Glomerular endothelial cell (primary cell): ENCODE measurements around the gene ZNF608. TPM values are rescaled to one million over a fixed set of nuclear protein-coding genes. Genes with fewer than 3 reads are reported as not detected.

ENCODE experiments used
- DNase-seq: peaks from one replicate; pipeline ENCODE4 v3.0.0-alpha.2; 2011; ENCODE audit warnings: low read depth, low spot score; ENCODE audit errors: extremely low read depth
- total RNA-seq: library from RNA; depleted of rRNA; stranded (reverse); fragments of >200 nt; gene quantifications from 2 replicates; pipeline ENCODE4 v1.2.3, GENCODE V29; 2015

The ZNF608 gene
- total RNA-seq, 1 donor from 2014 or later: 30.9 TPM

DNA sequence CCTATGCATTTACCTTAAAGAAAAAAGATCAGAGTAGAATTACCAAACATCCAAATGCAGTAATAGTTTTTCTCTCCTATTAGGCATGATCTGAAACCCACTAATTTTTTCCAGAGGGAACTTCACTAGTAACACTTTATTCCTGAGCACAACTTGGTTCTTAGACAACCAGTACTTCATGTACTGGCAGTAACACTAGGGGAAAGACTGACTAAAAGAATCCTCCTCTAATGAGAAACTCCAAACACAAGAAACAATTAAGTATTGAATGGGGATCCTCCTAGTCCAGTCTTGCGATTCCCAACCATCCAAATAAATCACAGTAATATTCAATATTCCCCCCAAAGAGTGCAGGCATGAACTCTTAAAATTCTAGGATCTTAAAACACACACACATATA, 48.9 kb downstream of the ZNF608 start:
- no peak for DNase-seq

DNA sequence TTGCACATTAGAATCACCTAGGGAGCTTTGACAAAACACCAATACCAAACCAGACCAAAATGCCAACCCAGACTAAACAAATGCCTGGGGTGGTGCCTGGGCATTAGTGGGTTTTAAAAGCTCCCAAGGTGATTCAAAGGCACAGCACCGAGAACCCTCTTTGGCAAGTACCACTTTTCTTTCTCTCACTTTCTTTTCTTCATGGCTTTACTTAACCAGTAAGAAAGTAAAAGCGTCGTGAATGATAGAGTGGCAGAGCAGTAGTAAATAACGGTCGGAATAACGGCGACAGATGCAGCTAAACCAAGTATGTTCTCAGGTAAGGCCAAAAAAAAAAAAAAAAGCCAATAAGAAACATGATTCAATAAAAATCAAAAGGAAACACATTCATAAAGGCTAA, 49.5 kb downstream of the ZNF608 start:
- no peak for DNase-seq
